Endodermal cell (in vitro differentiated cells): ENCODE results near the gene CCDC24. TPM values are rescaled to one million over a fixed set of nuclear protein-coding genes. Genes with fewer than 3 reads are reported as not detected.

Source experiments
- DNase-seq: peaks from one replicate; pipeline ENCODE4 v3.0.0-alpha.2; 2017
- H3K27ac ChIP-seq: 2 replicates; pipeline ENCODE4 v1.5.1; 2013; ENCODE audit warnings: mild to moderate bottlenecking, low read depth, low read length, moderate library complexity
- H3K27me3 ChIP-seq: 2 replicates; pipeline ENCODE4 v1.6.1; 2013; ENCODE audit warnings: mild to moderate bottlenecking, low read length, moderate library complexity; ENCODE audit not compliant: insufficient read depth, control insufficient read depth, poor library complexity, severe bottlenecking
- H3K36me3 ChIP-seq: 2 replicates; pipeline ENCODE4 v1.7.0; 2013; ENCODE audit warnings: mild to moderate bottlenecking, low read length, moderate library complexity; ENCODE audit not compliant: control insufficient read depth, insufficient read depth
- H3K4me1 ChIP-seq: one replicate; pipeline ENCODE4 v1.7.0; 2013; ENCODE audit warnings: low read length; ENCODE audit not compliant: control insufficient read depth, insufficient read depth
- H3K4me3 ChIP-seq: 2 replicates; pipeline ENCODE4 v1.5.1; 2013; ENCODE audit warnings: mild to moderate bottlenecking, low read length, moderate library complexity
- H3K9ac ChIP-seq: 2 replicates; pipeline ENCODE4 v1.6.1; 2013; ENCODE audit warnings: mild to moderate bottlenecking, low read length, moderate library complexity; ENCODE audit not compliant: poor library complexity, severe bottlenecking; ENCODE audit errors: extremely low read depth
- H3K9me3 ChIP-seq: 2 replicates; pipeline ENCODE4 v1.6.1; 2013; ENCODE audit warnings: mild to moderate bottlenecking, low read length, moderate library complexity; ENCODE audit not compliant: control insufficient read depth
- H3K27ac Mint-ChIP-seq: 2 replicates; pipeline ENCODE4 v1.8.0; 2020; ENCODE audit warnings: mixed read lengths
- H3K27me3 Mint-ChIP-seq: 2 replicates; pipeline ENCODE4 v1.8.0; 2021; ENCODE audit warnings: mild to moderate bottlenecking, mixed read lengths; ENCODE audit not compliant: insufficient read depth
- H3K36me3 Mint-ChIP-seq: 2 replicates; pipeline ENCODE4 v1.8.0; 2020; ENCODE audit warnings: low read depth, mixed read lengths
- H3K4me1 Mint-ChIP-seq: 2 replicates; pipeline ENCODE4 v1.8.0; 2020; ENCODE audit warnings: mixed read lengths
- H3K4me3 Mint-ChIP-seq: 2 replicates; pipeline ENCODE4 v1.8.0; 2020; ENCODE audit warnings: mild to moderate bottlenecking, moderate library complexity, mixed read lengths
- H3K9me3 Mint-ChIP-seq: 2 replicates; pipeline ENCODE4 v1.8.0; 2020; ENCODE audit warnings: mild to moderate bottlenecking, mixed read lengths
- CTCF ChIP-seq: fragments of 200-600 bp; sonication (generic); conservative IDR thresholded peaks from 2 replicates; pipeline ENCODE4 v1.5.0; 2021; ENCODE audit warnings: antibody characterized with exemption, mild to moderate bottlenecking
- WGBS, 2 experiments: methylation state at CpG; one replicate each; pipeline versions ENCODE4 v1.1.5 to v1.1.7; 2013; ENCODE audit warnings: missing lambda C conversion rate in 2 of 2, mixed read lengths in 1 of 2; ENCODE audit not compliant: insufficient coverage in 1 of 2, insufficient read length in 1 of 2; 5-methylcytosine and 5-hydroxymethylcytosine counted together
- total RNA-seq, 2 donors: library from RNA; stranded (reverse); fragmentation: NEBNext Ultra II Directional in 1 of 2; extraction: Animal tissue kit (Norgen Biotek cat#: 25700) in 1 of 2; gene quantifications; 2 replicates in 1 of 2; 3 replicates in 1 of 2; pipeline ENCODE4 v1.2.1, GENCODE V29; 2021

Gene CCDC24
- total RNA-seq, 2 donors from 2014 or later, result 26.6 to 31.1 TPM

GRCh38 chr1:44035726-44036408 is 44.5 kb downstream of the CCDC24 start:
- 80 to 83% methylated on average over 3 to 8 of the region's 8 CpGs for WGBS, 2 experiments
- Histone ChIP-seq H3K9ac (no peak overlapping the region), H3K4me1 (peaks cover 13% of the 10 kb centered on the region), H3K4me3 (no peak overlapping the region), H3K27ac (no peak overlapping the region), H3K9me3 (no peaks in the 10 kb centered on the region), H3K36me3 (no peaks in the 10 kb centered on the region), H3K27me3 (no peaks in the 10 kb centered on the region)
- DNase-seq, result peak; percentile 68
- Mint-ChIP-seq H3K9me3 (no peaks in the 10 kb centered on the region), H3K36me3 (no peaks in the 10 kb centered on the region), H3K4me1 (peaks cover 22% of the 10 kb centered on the region), H3K27ac (peak overlapping the region; percentile 15), H3K27me3 (no peaks in the 10 kb centered on the region), H3K4me3 (no peak overlapping the region)
- TF ChIP-seq CTCF, result no peak

- H3K9me3 Mint-ChIP-seq, result no peaks in the 10 kb centered on the region
- WGBS, 2 experiments, result 51% methylated on average over 5 of the region's 6 CpGs; no CpG with 5 or more reads in 1 of the 2 experiments
- Histone ChIP-seq H3K4me1 (peaks cover 13% of the 10 kb centered on the region), H3K4me3 (no peak overlapping the region), H3K27ac (peak overlapping the region; percentile 70), H3K27me3 (no peaks in the 10 kb centered on the region), H3K9ac (no peak overlapping the region), H3K36me3 (no peaks in the 10 kb centered on the region), H3K9me3 (no peaks in the 10 kb centered on the region)
- peak; percentile 92 for DNase-seq
- H3K27ac Mint-ChIP-seq, result peak overlapping the region; percentile 15
- peak; percentile 88 for TF ChIP-seq CTCF
- H3K36me3 Mint-ChIP-seq, result no peaks in the 10 kb centered on the region
- peaks cover 21% of the 10 kb centered on the region for H3K4me1 Mint-ChIP-seq
- no peaks in the 10 kb centered on the region for H3K27me3 Mint-ChIP-seq
- H3K4me3 Mint-ChIP-seq, result no peak overlapping the region
Observed at GRCh38 chr1:44036409-44037139, 45.2 kb downstream of the CCDC24 start.

GRCh38 chr1:44037154-44037553 is 45.8 kb downstream of the CCDC24 start:
- Histone ChIP-seq H3K4me3 (no peak overlapping the region), H3K27ac (peak overlapping the region; percentile 70), H3K4me1 (peaks cover 10% of the 10 kb centered on the region), H3K9ac (no peak overlapping the region), H3K9me3 (no peaks in the 10 kb centered on the region), H3K27me3 (no peaks in the 10 kb centered on the region), H3K36me3 (no peaks in the 10 kb centered on the region)
- Mint-ChIP-seq H3K4me3 (no peak overlapping the region), H3K4me1 (peaks cover 15% of the 10 kb centered on the region), H3K27me3 (peaks cover 2% of the 10 kb centered on the region), H3K36me3 (no peaks in the 10 kb centered on the region), H3K9me3 (no peaks in the 10 kb centered on the region), H3K27ac (no peak overlapping the region)
- WGBS, 2 experiments, result 94% methylated on average over 5 of the region's 5 CpGs; no CpG with 5 or more reads in 1 of the 2 experiments
- DNase-seq, result no peak
- TF ChIP-seq CTCF, result no peak
